ENCODE data around the gene POLR2H. TPM values are rescaled to one million over a fixed set of nuclear protein-coding genes. Genes with fewer than 3 reads are reported as not detected.

The POLR2H gene
- total RNA-seq, 4 donors from 2014 or later: 90.8 to 307 (median 239) TPM

- Histone ChIP-seq H3K27me3 (no peaks in the 10 kb centered on the region), H3K9me3 (no peaks in the 10 kb centered on the region), H3K36me3 (peaks cover 0 to 31% (median 0%) of the 10 kb centered on the region in 3 donors), H3K4me3 (no peak overlapping the region), H3K27ac (no peak overlapping the region), H3K4me1 (peaks cover 0 to 20% (median 0%) of the 10 kb centered on the region in 4 donors)
- DNase-seq: no peak
- no peak for TF ChIP-seq POLR2A (IDR thresholded peaks at IDR 0.05)
- no peak for TF ChIP-seq CTCF (IDR thresholded peaks at IDR 0.05)
Measured at GRCh38 chr3:184368586-184369183, 7.2 kb downstream of the POLR2H start.

- Histone ChIP-seq H3K4me3 (no peak overlapping the region), H3K9me3 (no peaks in the 10 kb centered on the region), H3K27me3 (no peaks in the 10 kb centered on the region), H3K4me1 (peaks cover 0 to 5% (median 0%) of the 10 kb centered on the region in 4 donors), H3K27ac (no peak overlapping the region), H3K36me3 (peaks cover 0 to 22% (median 0%) of the 10 kb centered on the region in 3 donors)
- TF ChIP-seq CTCF (IDR thresholded peaks at IDR 0.05) (peak; percentile 41 to 96 (median 88)), POLR2A (IDR thresholded peaks at IDR 0.05) (no peak)
- DNase-seq: peak; percentile 34 to 86 (median 78)
Measured at GRCh38 chr3:184371570-184372018, 10.1 kb downstream of the POLR2H start.

GRCh38 chr3:184372296-184372821, 10.8 kb downstream of the POLR2H start:
- TF ChIP-seq POLR2A (IDR thresholded peaks at IDR 0.05): no peak
- TF ChIP-seq CTCF (IDR thresholded peaks at IDR 0.05): no peak
- peaks cover 0 to 19% (median 0%) of the 10 kb centered on the region in 3 donors for H3K36me3 ChIP-seq
- no peak overlapping the region for H3K27ac ChIP-seq
- DNase-seq: no peak
- no peaks in the 10 kb centered on the region for H3K27me3 ChIP-seq
- H3K4me3 ChIP-seq: no peak overlapping the region
- peaks cover 0 to 5% (median 0%) of the 10 kb centered on the region in 4 donors for H3K4me1 ChIP-seq
- no peaks in the 10 kb centered on the region for H3K9me3 ChIP-seq

- Histone ChIP-seq H3K4me3 (no peak overlapping the region), H3K36me3 (peaks cover 0 to 15% (median 0%) of the 10 kb centered on the region in 3 donors), H3K4me1 (peaks cover 0 to 5% (median 0%) of the 10 kb centered on the region in 4 donors), H3K27ac (no peak overlapping the region), H3K9me3 (no peaks in the 10 kb centered on the region), H3K27me3 (no peaks in the 10 kb centered on the region)
- TF ChIP-seq CTCF (IDR thresholded peaks at IDR 0.05) (no peak), POLR2A (IDR thresholded peaks at IDR 0.05) (no peak)
- no peak for DNase-seq
Measured at GRCh38 chr3:184372911-184373310, 11.4 kb downstream of the POLR2H start.

- no peak for TF ChIP-seq POLR2A (IDR thresholded peaks at IDR 0.05)
- no peak for TF ChIP-seq CTCF (IDR thresholded peaks at IDR 0.05)
- H3K36me3 ChIP-seq: peaks cover 0 to 10% (median 0%) of the 10 kb centered on the region in 3 donors
- no peak for DNase-seq
Measured at GRCh38 chr3:184373422-184373821, 11.9 kb downstream of the POLR2H start.

More at GRCh38 chr3:184373422-184373821, 11.9 kb downstream of the POLR2H start:
- Histone ChIP-seq H3K4me1 (peaks cover 0 to 5% (median 0%) of the 10 kb centered on the region in 4 donors), H3K27ac (no peak overlapping the region), H3K27me3 (no peaks in the 10 kb centered on the region), H3K4me3 (no peak overlapping the region), H3K9me3 (no peaks in the 10 kb centered on the region)
